Measurements from ENCODE around the gene MSRB2.

The MSRB2 gene

DNA sequence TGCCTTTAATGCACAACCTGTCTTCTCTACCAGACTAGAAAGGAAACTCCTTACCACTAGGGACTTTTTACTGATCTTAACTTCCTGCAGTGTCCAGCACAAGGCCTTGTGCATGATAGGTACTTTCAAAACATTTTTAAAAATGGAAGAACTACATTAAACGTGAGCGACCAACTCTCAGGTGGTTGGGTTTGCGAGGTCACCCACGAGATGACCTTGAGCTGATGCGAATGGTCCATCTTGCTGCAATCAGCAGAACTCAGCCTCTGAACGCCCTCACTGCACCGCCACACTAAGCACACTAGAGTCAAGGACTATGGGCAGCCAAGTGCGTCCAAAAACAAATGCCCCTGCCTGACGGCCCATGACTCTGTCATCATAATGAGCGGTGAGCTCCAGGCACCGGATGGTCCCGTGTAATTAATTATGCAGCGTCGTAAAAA, 61.9 kb downstream of the MSRB2 start:
- ATAC-seq (replicated peaks), result peak in 1 of 2 donors; percentile 66
- peaks cover 0 to 7% of the 10 kb centered on the region in 2 donors for H3K4me1 Mint-ChIP-seq
- DNase-seq, result no peak
- peaks cover 34 to 42% of the 10 kb centered on the region in 2 donors for H3K27me3 Mint-ChIP-seq
- no peaks in the 10 kb centered on the region for H3K36me3 Mint-ChIP-seq
- no peak overlapping the region for H3K4me3 Mint-ChIP-seq
- peak overlapping the region; percentile 42 for H3K27ac Mint-ChIP-seq
- H3K9me3 Mint-ChIP-seq, result no peaks in the 10 kb centered on the region

DNA sequence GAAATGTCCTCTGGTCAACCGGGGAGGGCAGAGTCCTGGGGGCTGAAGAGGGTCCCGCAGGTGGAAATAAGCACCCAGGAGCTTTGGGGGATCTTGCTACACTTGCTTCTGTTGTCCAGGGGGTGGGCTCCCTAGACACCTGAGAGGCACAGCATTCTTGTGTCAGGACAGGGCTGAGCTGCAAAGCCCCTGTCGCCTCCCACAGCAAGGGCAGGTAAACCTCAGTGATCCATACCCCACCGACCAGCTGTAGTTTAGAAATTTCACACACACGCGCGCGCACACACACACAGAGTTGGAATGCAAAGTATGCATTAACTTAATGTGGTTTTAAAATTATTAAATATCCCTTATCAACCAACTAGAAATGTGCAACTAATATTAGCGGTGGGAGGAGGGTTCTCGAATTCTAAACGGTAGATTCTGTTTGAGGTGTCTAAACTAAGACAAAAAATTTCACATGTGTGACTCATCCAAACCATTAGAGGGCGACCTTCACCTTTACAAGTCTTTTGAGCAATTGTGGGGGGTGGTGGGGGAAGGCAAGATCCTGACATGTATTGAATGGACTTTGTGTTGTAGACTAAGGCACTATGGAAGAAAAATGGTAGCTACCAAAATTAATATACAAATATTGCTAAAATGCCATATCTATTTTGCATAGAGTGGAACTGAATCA, 62.5 kb downstream of the MSRB2 start:
- Mint-ChIP-seq H3K27me3 (peaks cover 34 to 43% of the 10 kb centered on the region in 2 donors), H3K4me1 (peaks cover 0 to 7% of the 10 kb centered on the region in 2 donors)
- ATAC-seq (replicated peaks), result peak; percentile 77 to 78

DNA sequence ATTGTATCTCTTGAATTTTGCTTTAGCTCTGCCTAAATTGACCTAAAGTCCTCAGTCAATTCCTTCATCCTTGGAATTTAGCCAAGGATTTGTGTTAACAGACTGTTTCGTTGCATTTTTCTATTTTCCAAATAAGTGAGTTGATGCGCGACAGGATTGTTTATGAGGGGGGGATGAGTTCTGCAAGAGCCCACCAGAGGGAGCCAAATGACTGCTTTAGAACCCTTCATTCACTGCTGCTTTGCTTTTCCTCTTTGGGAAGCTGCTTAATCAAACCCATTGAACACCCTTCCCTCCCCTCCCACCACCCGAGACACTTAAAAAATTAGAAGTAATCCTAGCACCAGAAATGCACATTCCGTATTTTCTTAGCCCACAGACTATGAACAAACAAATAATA, 63.0 kb downstream of the MSRB2 start:
- DNase-seq (no peak), ATAC-seq (replicated peaks) (peak; percentile 73 to 80)
- peaks cover 34 to 43% of the 10 kb centered on the region in 2 donors for H3K27me3 Mint-ChIP-seq
- H3K4me3 Mint-ChIP-seq, result no peak overlapping the region
- no peak overlapping the region for H3K27ac Mint-ChIP-seq
- no peaks in the 10 kb centered on the region for H3K36me3 Mint-ChIP-seq
- no peaks in the 10 kb centered on the region for H3K9me3 Mint-ChIP-seq
- peaks cover 0 to 7% of the 10 kb centered on the region in 2 donors for H3K4me1 Mint-ChIP-seq

More for the DNA sequence above, 62.5 kb downstream of the MSRB2 start:
- DNase-seq, result no peak
- H3K4me3 Mint-ChIP-seq, result no peak overlapping the region
- H3K9me3 Mint-ChIP-seq, result no peaks in the 10 kb centered on the region
- no peak overlapping the region for H3K27ac Mint-ChIP-seq
- H3K36me3 Mint-ChIP-seq, result no peaks in the 10 kb centered on the region

DNA sequence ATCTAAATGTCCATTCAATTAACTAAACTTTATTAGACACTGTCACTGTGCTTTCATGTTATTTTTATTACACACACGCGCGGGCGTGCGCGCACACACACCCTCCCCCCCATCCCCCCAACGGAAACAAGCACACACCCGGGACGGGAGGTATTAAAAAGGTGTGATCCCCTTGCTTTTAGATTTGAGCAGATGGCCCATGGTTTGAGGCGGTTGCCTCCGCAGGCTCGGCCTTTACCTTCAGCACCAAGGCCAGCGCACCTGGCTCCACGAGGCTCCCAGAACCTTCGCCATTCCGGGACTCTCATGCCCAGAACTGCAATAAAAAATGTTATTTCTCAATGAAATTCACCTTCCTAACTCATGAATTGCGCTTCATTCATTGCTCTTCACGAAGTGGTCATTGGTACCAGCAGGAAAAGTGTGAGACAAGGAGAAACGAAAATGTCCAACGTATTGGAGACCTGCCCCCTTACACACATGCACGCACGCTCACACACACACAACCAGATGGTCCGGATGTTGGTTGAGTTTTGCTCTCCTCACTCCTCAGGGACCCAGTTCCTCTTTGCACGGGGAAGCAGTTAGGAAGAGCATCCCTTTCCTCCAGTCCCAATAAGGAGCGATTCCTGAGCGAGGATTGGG, 76.0 kb downstream of the MSRB2 start:
- Mint-ChIP-seq H3K27me3 (peaks cover 49 to 59% of the 10 kb centered on the region in 2 donors), H3K9me3 (no peaks in the 10 kb centered on the region), H3K27ac (no peak overlapping the region), H3K36me3 (no peaks in the 10 kb centered on the region), H3K4me3 (no peak overlapping the region), H3K4me1 (peaks cover 4 to 20% of the 10 kb centered on the region in 2 donors)
- DNase-seq (no peak), ATAC-seq (replicated peaks) (no peak)
